WTC11 (cell line): ENCODE measurements around the gene PLAAT5. TPM values are rescaled to one million over a fixed set of nuclear protein-coding genes. Genes with fewer than 3 reads are reported as not detected.

Source experiments
- CBFB ChIP-seq: sonication (generic); formaldehyde crosslinking; IDR thresholded peaks from 2 replicates; pipeline ENCODE4 v1.8.1; 2022; ENCODE audit warnings: mild to moderate bottlenecking, low read depth, missing genetic modification reagents
- CREB1 ChIP-seq: sonication (generic); formaldehyde crosslinking; IDR thresholded peaks from 2 replicates; pipeline ENCODE4 v1.8.0; 2023; ENCODE audit warnings: mild to moderate bottlenecking, missing genetic modification reagents
- E2F4 ChIP-seq: sonication (generic); formaldehyde crosslinking; IDR thresholded peaks from 2 replicates; pipeline ENCODE4 v1.8.1; 2022; ENCODE audit warnings: low read depth, mild to moderate bottlenecking, moderate library complexity, missing genetic modification reagents, borderline replicate concordance
- USF1 ChIP-seq: sonication (generic); formaldehyde crosslinking; IDR thresholded peaks from 2 replicates; pipeline ENCODE4 v1.8.0; 2022; ENCODE audit warnings: mild to moderate bottlenecking, missing genetic modification reagents
- total RNA-seq: library from RNA; stranded (reverse); gene quantifications from 3 replicates; pipeline ENCODE4 v1.2.3, GENCODE V29; 2021

Gene PLAAT5
- total RNA-seq, 1 experiment from 2014 or later = 23.0 TPM

GRCh38 chr11:63417174-63417852 lies 73.7 kb downstream of the PLAAT5 start (continued):
- TF ChIP-seq USF1 (CRISPR knock-in tag) (no peak), E2F4 (no peak), CBFB (CRISPR knock-in tag) (no peak), CREB1 (CRISPR knock-in tag) (no peak)

Other genes starting within 250 kb of the PLAAT5 start
- gene SLC22A25, start 247.6 kb downstream of the PLAAT5 start, total RNA-seq = not detected in 3 replicates
- not detected in 3 replicates for gene SLC22A9, start 121.4 kb downstream of the PLAAT5 start, total RNA-seq
- 1.1 to 1.4 TPM (median 1.4 TPM) in 3 replicates for gene LGALS12, start 14.9 kb upstream of the PLAAT5 start, total RNA-seq
- gene PLAAT4, start 45.6 kb upstream of the PLAAT5 start, total RNA-seq = 1.1 to 2.9 TPM (median 1.4 TPM) in 3 replicates
- 0.25 to 0.66 TPM (median 0.55 TPM) in 3 replicates for gene PLAAT2, start 72.2 kb upstream of the PLAAT5 start, total RNA-seq
- gene PLAAT3, start 123.3 kb upstream of the PLAAT5 start, total RNA-seq = 143 to 160 TPM (median 146 TPM) in 3 replicates
- gene ATL3, start 180.2 kb upstream of the PLAAT5 start, total RNA-seq = 28.8 to 32.8 TPM (median 32.1 TPM) in 3 replicates
- gene RTN3, start 190.3 kb upstream of the PLAAT5 start, total RNA-seq = 156 to 167 TPM (median 159 TPM) in 3 replicates